ENCODE data around the gene TSPAN33. TPM values are rescaled to one million over a fixed set of nuclear protein-coding genes. Genes with fewer than 3 reads are reported as not detected.

Gene TSPAN33
- total and polyA plus RNA-seq, 10 of the 15 experiments (the other 5 are each of a cell fraction or from before 2014, with no cell fraction given), result 12.0 to 123 (median 86.3) TPM

- H3K4me3 ChIP-seq, result no peak overlapping the region
- no peaks in the 10 kb centered on the region for H3K27me3 ChIP-seq (replicated peaks in 1 of 2; ENCODE audit: control insufficient read depth in 2 of 2, insufficient read depth in 2 of 2, low read length in 1 of 2)
- H3K9me3 ChIP-seq (replicated peaks; ENCODE audit: control insufficient read depth, insufficient read depth, low read length), result no peaks in the 10 kb centered on the region
- no peak overlapping the region for H2AFZ ChIP-seq (ENCODE audit: control insufficient read depth, low read depth, low read length)
- intact Hi-C loops (cut with micrococcal nuclease; ENCODE audit: unreplicated experiment) (no loop called here), in situ Hi-C loops (cut with MboI) (no loop called here)
- ChIA-PET POLR2A (interaction anchor here (0.6 kb wide), 1 partner anchor 1168 kb away, joined by 3 read pairs; no protein-coding TSS in a partner anchor), RAD21 (ENCODE audit: unreplicated experiment) (interaction anchor here (1.1 to 1.2 kb wide), 2 partner anchors 39 to 57 kb away, joined by 3 read pairs; no protein-coding TSS in a partner anchor), SMC1A (ENCODE audit: uncharacterized antibody, unreplicated experiment) (interaction anchor here (0.8 to 1.3 kb wide), 5 partner anchors 10 to 95 kb away, joined by 3 read pairs; no protein-coding TSS in a partner anchor), CTCF (interaction anchor here (1.5 to 2.3 kb wide), 2 partner anchors 15 to 40 kb away, joined by 6 to 7 read pairs; no protein-coding TSS in a partner anchor)
- no peak overlapping the region for H3K27ac ChIP-seq (ENCODE audit: control insufficient read depth, insufficient read depth)
- no peaks in the 10 kb centered on the region for H3K79me2 ChIP-seq (ENCODE audit: control insufficient read depth, insufficient read depth, low read length)
- no peak for FAIRE-seq
- no peak overlapping the region for H3K9ac ChIP-seq (ENCODE audit: control insufficient read depth, insufficient read depth, low read length)
- ATAC-seq, result no peak; the same call in 2 of the 3 replicates
- no peaks in the 10 kb centered on the region for H4K20me1 ChIP-seq (ENCODE audit: control insufficient read depth, insufficient read depth)
- no TSS peak for BruUV-seq (replicated peaks)
- no peaks in the 10 kb centered on the region for H3K4me1 ChIP-seq (ENCODE audit: control insufficient read depth, insufficient read depth, low read length)
- WGBS (ENCODE audit: insufficient coverage, insufficient replicate concordance, low lambda C conversion rate, missing lambda C conversion rate), result 81% methylated on average over 14 of the region's 14 CpGs
- no peak overlapping the region for H3K4me2 ChIP-seq (ENCODE audit: control insufficient read depth, insufficient read depth)
- DNase-seq (ENCODE audit: low read depth, low spot score), result no peak
- H3K36me3 ChIP-seq (ENCODE audit: control insufficient read depth in 2 of 2, insufficient read depth in 2 of 2, low read length in 1 of 2), result no peaks in the 10 kb centered on the region
- no peak for TF ChIP-seq POU2F2 (IDR thresholded peaks at IDR 0.05; ENCODE audit: borderline replicate concordance, low read depth, low read length)
- TF ChIP-seq BCL11A (IDR thresholded peaks at IDR 0.05; ENCODE audit: low read depth, low read length), result no peak
- no peak for TF ChIP-seq BCL3 (IDR thresholded peaks at IDR 0.05; ENCODE audit: borderline replicate concordance, insufficient read depth, low read depth, low read length, poor library complexity, severe bottlenecking)
- TF ChIP-seq ZNF217 (IDR thresholded peaks at IDR 0.05), result no peak
- TF ChIP-seq ZNF274 (IDR thresholded peaks at IDR 0.05; ENCODE audit: insufficient read depth, insufficient read length), result no peak
- TF ChIP-seq EZH2 (IDR thresholded peaks at IDR 0.05; ENCODE audit: borderline replicate concordance, control insufficient read depth, low read depth, low read length), result no peak
- TF ChIP-seq SMAD5 (IDR thresholded peaks at IDR 0.05; ENCODE audit: low read depth), result no peak
- no peak for TF ChIP-seq ZNF384 (IDR thresholded peaks at IDR 0.05; ENCODE audit: borderline replicate concordance, low read depth, low read length)
- TF ChIP-seq, protein P1, sequence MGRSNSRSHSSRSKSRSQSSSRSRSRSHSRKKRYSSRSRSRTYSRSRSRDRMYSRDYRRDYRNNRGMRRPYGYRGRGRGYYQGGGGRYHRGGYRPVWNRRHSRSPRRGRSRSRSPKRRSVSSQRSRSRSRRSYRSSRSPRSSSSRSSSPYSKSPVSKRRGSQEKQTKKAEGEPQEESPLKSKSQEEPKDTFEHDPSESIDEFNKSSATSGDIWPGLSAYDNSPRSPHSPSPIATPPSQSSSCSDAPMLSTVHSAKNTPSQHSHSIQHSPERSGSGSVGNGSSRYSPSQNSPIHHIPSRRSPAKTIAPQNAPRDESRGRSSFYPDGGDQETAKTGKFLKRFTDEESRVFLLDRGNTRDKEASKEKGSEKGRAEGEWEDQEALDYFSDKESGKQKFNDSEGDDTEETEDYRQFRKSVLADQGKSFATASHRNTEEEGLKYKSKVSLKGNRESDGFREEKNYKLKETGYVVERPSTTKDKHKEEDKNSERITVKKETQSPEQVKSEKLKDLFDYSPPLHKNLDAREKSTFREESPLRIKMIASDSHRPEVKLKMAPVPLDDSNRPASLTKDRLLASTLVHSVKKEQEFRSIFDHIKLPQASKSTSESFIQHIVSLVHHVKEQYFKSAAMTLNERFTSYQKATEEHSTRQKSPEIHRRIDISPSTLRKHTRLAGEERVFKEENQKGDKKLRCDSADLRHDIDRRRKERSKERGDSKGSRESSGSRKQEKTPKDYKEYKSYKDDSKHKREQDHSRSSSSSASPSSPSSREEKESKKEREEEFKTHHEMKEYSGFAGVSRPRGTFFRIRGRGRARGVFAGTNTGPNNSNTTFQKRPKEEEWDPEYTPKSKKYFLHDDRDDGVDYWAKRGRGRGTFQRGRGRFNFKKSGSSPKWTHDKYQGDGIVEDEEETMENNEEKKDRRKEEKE (IDR thresholded peaks at IDR 0.05), result no peak
- TF ChIP-seq SREBF1 (IDR thresholded peaks at IDR 0.05; ENCODE audit: low read length), result no peak
- no peak for TF ChIP-seq ZZZ3 (IDR thresholded peaks at IDR 0.05; ENCODE audit: control insufficient read depth, insufficient read length, low read depth)
- TF ChIP-seq NR2C2 (IDR thresholded peaks at IDR 0.05; ENCODE audit: borderline replicate concordance, control insufficient read depth, insufficient read length, low read depth), result no peak
- no peak for TF ChIP-seq MLLT1 (IDR thresholded peaks at IDR 0.05)
- no peak for TF ChIP-seq E4F1 (IDR thresholded peaks at IDR 0.05; ENCODE audit: borderline replicate concordance, partially characterized antibody)
Observed at GRCh38 chr7:129203050-129203741, 58.7 kb downstream of the TSPAN33 start.

Data from GM12878 (cell line).